Activated T-cell treated with anti-CD3 and anti-CD28 coated beads, Interleukin-2, amount 50 U/mL, for 24 hours (primary cell): ENCODE measurements around the gene EXT2.

ENCODE experiments used
- DNase-seq: peaks from one replicate; pipeline ENCODE4 v3.0.0-alpha.2; 2020
- H3K27ac Mint-ChIP-seq: 2 replicates; pipeline ENCODE4 v1.8.0; 2020; ENCODE audit warnings: mild to moderate bottlenecking, mixed read lengths
- H3K27me3 Mint-ChIP-seq: 2 replicates; pipeline ENCODE4 v1.8.0; 2020; ENCODE audit warnings: mixed read lengths
- H3K36me3 Mint-ChIP-seq: 2 replicates; pipeline ENCODE4 v1.8.0; 2020; ENCODE audit warnings: low read depth, mixed read lengths
- H3K4me1 Mint-ChIP-seq: 2 replicates; pipeline ENCODE4 v1.8.0; 2020; ENCODE audit warnings: low read depth, mixed read lengths
- H3K4me3 Mint-ChIP-seq: 2 replicates; pipeline ENCODE4 v1.8.0; 2020; ENCODE audit warnings: mild to moderate bottlenecking, moderate library complexity, mixed read lengths
- H3K9me3 Mint-ChIP-seq: 2 replicates; pipeline ENCODE4 v1.8.0; 2020; ENCODE audit warnings: mixed read lengths

Gene EXT2

DNA sequence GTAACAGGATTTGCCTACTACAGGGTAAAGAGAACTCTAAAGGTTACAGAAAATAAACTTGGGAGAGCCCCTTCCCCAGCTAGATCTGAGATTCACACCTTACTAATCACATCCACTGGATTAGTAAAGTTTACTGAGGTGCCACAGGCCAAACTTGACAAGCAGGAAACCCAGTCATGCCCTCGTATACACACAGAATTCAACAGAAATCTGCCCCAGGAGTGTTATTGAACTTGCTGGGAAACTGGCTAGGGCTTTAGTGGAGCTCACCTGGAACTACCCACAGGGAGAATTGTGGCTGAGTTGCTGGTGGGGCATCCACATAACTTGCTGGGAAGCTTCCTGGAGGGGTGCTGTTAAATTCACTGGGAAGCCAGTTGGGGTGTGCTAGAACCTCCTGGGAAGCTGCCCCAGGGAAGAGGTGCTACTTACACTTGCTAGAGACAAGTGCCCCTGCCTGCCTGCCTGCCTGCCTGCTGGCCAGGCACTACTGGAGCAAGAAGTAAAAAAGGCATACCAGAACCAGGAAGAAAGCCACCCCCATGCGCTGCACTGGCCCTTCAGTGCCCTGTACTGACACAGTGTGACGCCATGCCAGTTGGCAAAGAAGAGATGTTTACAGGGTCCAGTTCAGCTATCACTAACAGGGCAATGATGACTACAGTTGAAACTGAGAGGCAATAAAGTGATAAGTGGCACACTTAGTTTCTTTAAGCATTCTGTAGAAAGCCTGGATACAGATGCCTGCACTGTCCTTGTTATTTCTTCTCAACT is 108.0 kb downstream of the EXT2 start:
- Mint-ChIP-seq H3K9me3 (no peaks in the 10 kb centered on the region), H3K27me3 (no peaks in the 10 kb centered on the region), H3K36me3 (peaks cover 82% of the 10 kb centered on the region), H3K27ac (no peak overlapping the region), H3K4me3 (no peak overlapping the region), H3K4me1 (no peaks in the 10 kb centered on the region)
- no peak for DNase-seq

DNA sequence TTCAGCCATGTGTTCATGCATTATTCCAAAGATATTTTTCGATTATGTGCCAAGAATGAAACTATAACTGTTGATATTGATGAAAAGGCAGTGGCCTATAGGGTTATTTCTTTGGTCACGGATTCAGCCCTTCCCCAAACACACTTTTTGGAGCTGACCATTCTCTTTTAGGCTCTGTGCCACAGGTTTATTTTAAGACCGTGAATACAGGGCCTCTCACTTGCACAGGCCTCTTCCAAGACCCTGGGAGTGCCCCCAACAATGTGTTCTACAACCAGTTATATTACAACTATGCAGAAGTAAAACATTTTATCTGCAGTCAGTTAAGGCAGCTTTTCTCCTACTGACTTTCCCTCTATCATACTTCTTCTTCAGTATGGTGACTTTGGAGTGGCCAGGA is 109.9 kb downstream of the EXT2 start:
- Mint-ChIP-seq H3K9me3 (peaks cover 5% of the 10 kb centered on the region), H3K4me3 (no peak overlapping the region), H3K27me3 (no peaks in the 10 kb centered on the region), H3K36me3 (peaks cover 85% of the 10 kb centered on the region), H3K27ac (no peak overlapping the region), H3K4me1 (no peaks in the 10 kb centered on the region)
- no peak for DNase-seq

- no peaks in the 10 kb centered on the region for H3K4me1 Mint-ChIP-seq
- H3K4me3 Mint-ChIP-seq, result no peak overlapping the region
- no peaks in the 10 kb centered on the region for H3K27me3 Mint-ChIP-seq
- peaks cover 9% of the 10 kb centered on the region for H3K9me3 Mint-ChIP-seq
- no peak for DNase-seq
- peaks cover 84% of the 10 kb centered on the region for H3K36me3 Mint-ChIP-seq
- no peak overlapping the region for H3K27ac Mint-ChIP-seq
Observed at GRCh38 chr11:44205836-44206235, 110.4 kb downstream of the EXT2 start.

DNA sequence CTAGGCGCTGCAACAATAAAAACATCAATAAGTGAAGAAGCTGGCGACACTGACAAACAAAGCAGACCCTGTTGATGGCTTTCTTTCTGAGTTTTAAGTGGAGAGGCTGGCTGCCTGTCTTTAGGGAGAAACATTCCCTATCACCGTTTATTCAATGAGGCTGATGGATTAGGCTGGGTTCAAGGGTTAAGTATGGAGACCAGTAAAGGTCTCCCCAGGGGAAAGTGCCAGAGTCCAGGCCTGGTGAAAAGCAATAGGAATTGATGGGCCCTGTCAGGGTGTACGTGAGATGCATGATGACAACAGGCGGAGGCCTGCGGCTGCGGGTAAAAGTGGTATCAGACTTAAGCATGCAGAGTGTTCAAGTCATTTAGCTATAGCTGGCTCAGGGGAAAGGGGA is 111.8 kb downstream of the EXT2 start:
- Mint-ChIP-seq H3K4me3 (no peak overlapping the region), H3K27me3 (no peaks in the 10 kb centered on the region), H3K4me1 (no peaks in the 10 kb centered on the region), H3K36me3 (peaks cover 80% of the 10 kb centered on the region), H3K27ac (no peak overlapping the region), H3K9me3 (peaks cover 17% of the 10 kb centered on the region)
- no peak for DNase-seq

DNA sequence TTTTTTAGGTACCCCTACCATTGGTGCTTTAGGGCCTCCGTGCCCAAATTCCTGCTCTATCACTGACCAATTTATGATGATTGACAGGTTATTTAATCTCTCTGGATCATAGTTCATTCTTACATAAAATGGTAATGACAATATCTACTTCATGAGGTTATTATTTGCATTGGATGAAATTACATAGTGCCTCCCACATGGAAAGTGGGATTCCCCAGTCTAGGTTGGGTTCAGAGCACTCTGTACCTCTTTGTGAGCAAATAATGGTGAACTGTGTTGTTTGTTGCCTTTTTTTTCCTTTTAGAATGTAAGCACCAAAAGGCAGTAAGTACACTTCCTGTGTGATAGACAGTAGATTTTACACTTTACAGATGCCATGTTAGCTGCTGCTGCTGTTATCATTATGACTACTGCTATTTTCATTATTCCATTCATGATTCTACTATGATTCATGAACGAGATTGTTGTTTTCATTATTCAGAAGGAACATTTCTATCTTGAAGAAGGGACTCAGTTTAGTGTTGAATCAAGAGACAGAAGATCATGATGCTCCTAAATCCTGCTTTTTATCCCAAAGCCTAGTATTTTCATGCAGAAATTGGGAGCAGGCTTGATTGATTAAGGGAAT is 113.6 kb downstream of the EXT2 start:
- Mint-ChIP-seq H3K4me3 (no peak overlapping the region), H3K27ac (no peak overlapping the region), H3K27me3 (no peaks in the 10 kb centered on the region), H3K9me3 (peaks cover 22% of the 10 kb centered on the region), H3K4me1 (peaks cover 4% of the 10 kb centered on the region), H3K36me3 (peaks cover 81% of the 10 kb centered on the region)
- no peak for DNase-seq

- DNase-seq, result no peak
- Mint-ChIP-seq H3K9me3 (peaks cover 22% of the 10 kb centered on the region), H3K4me1 (peaks cover 4% of the 10 kb centered on the region), H3K27ac (no peak overlapping the region), H3K27me3 (no peaks in the 10 kb centered on the region), H3K4me3 (no peak overlapping the region), H3K36me3 (peaks cover 71% of the 10 kb centered on the region)
Observed at GRCh38 chr11:44212128-44212527, 116.7 kb downstream of the EXT2 start.

- peaks cover 68% of the 10 kb centered on the region for H3K36me3 Mint-ChIP-seq
- no peak for DNase-seq
- no peak overlapping the region for H3K4me3 Mint-ChIP-seq
- H3K27me3 Mint-ChIP-seq, result no peaks in the 10 kb centered on the region
- H3K27ac Mint-ChIP-seq, result no peak overlapping the region
- peaks cover 4% of the 10 kb centered on the region for H3K4me1 Mint-ChIP-seq
- H3K9me3 Mint-ChIP-seq, result peaks cover 22% of the 10 kb centered on the region
Observed at GRCh38 chr11:44213148-44213547, 117.7 kb downstream of the EXT2 start.

- DNase-seq, result no peak
- Mint-ChIP-seq H3K9me3 (peaks cover 3% of the 10 kb centered on the region), H3K27ac (no peak overlapping the region)
Observed at GRCh38 chr11:44217432-44217831, 122.0 kb downstream of the EXT2 start.

GRCh38 chr11:44219830-44220796 is 124.6 kb downstream of the EXT2 start:
- H3K36me3 Mint-ChIP-seq, result peaks cover 43% of the 10 kb centered on the region
- no peak for DNase-seq
- H3K27ac Mint-ChIP-seq, result no peak overlapping the region

More at GRCh38 chr11:44217432-44217831, 122.0 kb downstream of the EXT2 start:
- no peaks in the 10 kb centered on the region for H3K27me3 Mint-ChIP-seq
- H3K4me3 Mint-ChIP-seq, result no peak overlapping the region
- peaks cover 56% of the 10 kb centered on the region for H3K36me3 Mint-ChIP-seq
- peaks cover 4% of the 10 kb centered on the region for H3K4me1 Mint-ChIP-seq

DNA sequence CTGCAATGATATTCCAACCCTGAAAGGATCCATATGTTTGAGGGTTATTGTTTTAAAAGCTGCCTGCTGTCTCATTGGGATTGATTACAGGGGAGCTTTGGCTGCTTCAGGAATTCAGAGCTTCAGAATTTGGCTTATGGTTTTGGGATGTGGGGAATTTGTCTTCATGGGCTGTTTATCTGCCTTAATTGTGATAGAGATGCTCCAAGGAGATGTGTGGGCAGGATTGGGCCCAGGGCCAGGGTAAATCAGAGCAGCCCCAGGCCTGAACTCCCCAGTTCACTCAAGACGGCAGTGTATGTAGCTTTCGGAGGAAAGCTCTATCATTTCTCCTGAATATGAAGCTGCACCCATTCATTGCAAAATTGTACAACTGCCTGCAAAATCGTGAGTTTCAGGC is 126.0 kb downstream of the EXT2 start:
- H3K4me1 Mint-ChIP-seq, result peaks cover 12% of the 10 kb centered on the region
- no peak overlapping the region for H3K27ac Mint-ChIP-seq
- no peaks in the 10 kb centered on the region for H3K27me3 Mint-ChIP-seq
- no peak overlapping the region for H3K4me3 Mint-ChIP-seq
- DNase-seq, result no peak
- peaks cover 37% of the 10 kb centered on the region for H3K36me3 Mint-ChIP-seq
- H3K9me3 Mint-ChIP-seq, result no peaks in the 10 kb centered on the region

More at GRCh38 chr11:44219830-44220796, 124.6 kb downstream of the EXT2 start:
- H3K27me3 Mint-ChIP-seq, result no peaks in the 10 kb centered on the region
- H3K4me3 Mint-ChIP-seq, result no peak overlapping the region
- peaks cover 5% of the 10 kb centered on the region for H3K4me1 Mint-ChIP-seq
- H3K9me3 Mint-ChIP-seq, result no peaks in the 10 kb centered on the region

- H3K9me3 Mint-ChIP-seq, result no peaks in the 10 kb centered on the region
- H3K27me3 Mint-ChIP-seq, result no peaks in the 10 kb centered on the region
- DNase-seq, result no peak
- H3K36me3 Mint-ChIP-seq, result peaks cover 34% of the 10 kb centered on the region
- no peak overlapping the region for H3K4me3 Mint-ChIP-seq
- peaks cover 16% of the 10 kb centered on the region for H3K4me1 Mint-ChIP-seq
- no peak overlapping the region for H3K27ac Mint-ChIP-seq
Observed at GRCh38 chr11:44221992-44222391, 126.5 kb downstream of the EXT2 start.

GRCh38 chr11:44223238-44223637 is 127.8 kb downstream of the EXT2 start:
- Mint-ChIP-seq H3K27ac (no peak overlapping the region), H3K4me1 (peaks cover 19% of the 10 kb centered on the region), H3K36me3 (peaks cover 27% of the 10 kb centered on the region), H3K27me3 (no peaks in the 10 kb centered on the region), H3K9me3 (no peaks in the 10 kb centered on the region), H3K4me3 (no peak overlapping the region)
- DNase-seq, result no peak

GRCh38 chr11:44224867-44225501 is 129.5 kb downstream of the EXT2 start:
- no peaks in the 10 kb centered on the region for H3K9me3 Mint-ChIP-seq
- no peak for DNase-seq
- H3K27ac Mint-ChIP-seq, result no peak overlapping the region
- H3K36me3 Mint-ChIP-seq, result peaks cover 17% of the 10 kb centered on the region
- H3K4me3 Mint-ChIP-seq, result no peak overlapping the region
- H3K4me1 Mint-ChIP-seq, result peaks cover 19% of the 10 kb centered on the region
- H3K27me3 Mint-ChIP-seq, result no peaks in the 10 kb centered on the region

- no peaks in the 10 kb centered on the region for H3K27me3 Mint-ChIP-seq
- H3K27ac Mint-ChIP-seq, result no peak overlapping the region
- H3K4me3 Mint-ChIP-seq, result no peak overlapping the region
- H3K9me3 Mint-ChIP-seq, result no peaks in the 10 kb centered on the region
- DNase-seq, result no peak
- peaks cover 11% of the 10 kb centered on the region for H3K36me3 Mint-ChIP-seq
- H3K4me1 Mint-ChIP-seq, result peaks cover 19% of the 10 kb centered on the region
Observed at GRCh38 chr11:44226490-44226889, 131.0 kb downstream of the EXT2 start.
